ENCODE data around the gene SLAMF6. TPM values are rescaled to one million over a fixed set of nuclear protein-coding genes. Genes with fewer than 3 reads are reported as not detected.
A peak's percentile ranks its signal among the peaks of the same experiment; 100 is the strongest.
"Not testable (repeated sequence)": the region's sequence is repeated elsewhere in the genome, so short reads cannot be mapped to it uniquely, and the experiment has no call there.

SLAMF6 gene
- polyA plus RNA-seq, 4 donors = 0.10 to 0.17 (median 0.13) TPM; not detected in 1

DNA sequence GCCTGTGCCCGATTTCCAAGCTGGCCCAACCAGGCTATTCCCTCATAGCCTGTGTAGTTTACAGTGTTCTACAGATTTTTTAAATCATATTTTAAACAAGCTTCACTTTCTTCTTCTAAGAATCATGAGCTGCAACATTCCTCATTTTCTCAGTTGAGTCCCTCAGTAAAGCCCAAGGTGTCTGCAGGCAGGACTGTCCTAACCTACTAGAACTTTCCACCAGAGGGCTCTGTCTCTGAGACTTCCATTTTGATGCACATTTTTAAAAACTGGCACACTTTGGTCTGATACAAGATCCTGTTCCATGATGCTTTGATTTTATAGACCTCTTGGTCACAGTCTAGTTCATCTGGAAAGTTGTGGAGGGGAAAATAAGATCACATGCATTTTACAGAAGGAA lies 21.6 kb upstream of the SLAMF6 start:
- no peak for DNase-seq (ENCODE audit: low read depth in 4 of 4, low spot score in 2 of 4)

DNA sequence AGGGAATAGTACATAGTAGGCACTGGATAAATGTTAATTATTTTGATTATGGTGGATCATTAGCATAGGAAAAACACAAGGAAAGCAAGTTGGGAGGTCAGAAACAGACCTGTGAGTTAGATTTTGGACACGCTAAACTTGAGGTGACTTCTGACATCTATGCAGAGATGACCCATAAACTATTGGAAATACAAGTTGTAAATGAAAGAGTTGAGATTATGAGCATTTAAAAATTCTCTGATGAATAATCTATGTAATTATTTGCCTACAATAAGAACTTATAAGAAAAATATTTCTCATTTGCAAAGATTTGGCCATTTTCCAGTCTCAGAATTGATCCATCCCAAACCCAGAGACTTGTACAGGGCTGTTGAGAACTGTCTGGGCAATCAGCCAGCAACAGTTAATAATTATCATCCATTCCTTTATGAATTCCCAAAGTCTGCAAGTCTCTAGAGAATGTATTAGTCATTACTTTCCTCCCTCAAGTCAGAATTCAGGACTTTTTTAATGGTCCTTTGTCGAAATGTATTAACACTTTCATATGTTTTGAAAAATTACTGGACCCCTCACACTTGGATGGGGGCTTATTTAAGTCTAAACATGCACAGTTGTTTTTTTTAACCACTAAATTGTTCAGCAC lies 19.4 kb upstream of the SLAMF6 start:
- peak in 2 of 4 donors; percentile 3 to 24 for DNase-seq (ENCODE audit: low read depth in 4 of 4, low spot score in 2 of 4)

DNA sequence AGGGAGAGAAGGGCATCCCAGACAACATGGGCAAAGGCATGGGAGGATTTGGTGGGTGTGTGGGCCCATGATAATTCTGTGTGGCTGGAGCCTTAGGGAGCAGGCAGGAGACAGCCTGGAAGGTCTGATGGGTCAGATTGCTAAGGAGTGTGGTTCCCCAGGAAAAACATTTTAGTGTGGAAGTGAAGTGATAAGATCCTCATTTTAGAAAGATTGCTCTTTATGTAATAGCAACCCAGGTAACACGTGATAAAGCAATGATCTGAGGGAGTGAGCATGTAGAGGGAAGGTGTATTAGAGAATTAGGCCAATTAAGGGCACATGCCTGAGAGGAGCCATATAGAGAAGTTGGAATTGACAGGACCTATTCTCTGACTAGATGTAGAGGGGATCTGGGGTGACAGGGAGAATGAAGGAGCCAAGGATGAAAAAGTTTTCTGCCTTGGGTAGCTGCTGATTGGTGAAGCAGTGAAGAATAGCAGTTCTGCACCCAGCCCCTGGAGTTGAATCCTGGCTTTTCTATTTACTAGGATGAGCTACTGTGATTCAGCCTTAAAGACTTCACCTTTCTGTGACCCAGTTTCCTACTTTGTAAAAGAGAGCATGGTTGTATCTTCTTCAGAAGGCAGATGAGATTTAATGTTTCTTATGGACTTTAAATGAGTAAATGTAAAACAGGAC lies 18.7 kb upstream of the SLAMF6 start:
- no peak for DNase-seq (ENCODE audit: low read depth in 4 of 4, low spot score in 2 of 4)

DNA sequence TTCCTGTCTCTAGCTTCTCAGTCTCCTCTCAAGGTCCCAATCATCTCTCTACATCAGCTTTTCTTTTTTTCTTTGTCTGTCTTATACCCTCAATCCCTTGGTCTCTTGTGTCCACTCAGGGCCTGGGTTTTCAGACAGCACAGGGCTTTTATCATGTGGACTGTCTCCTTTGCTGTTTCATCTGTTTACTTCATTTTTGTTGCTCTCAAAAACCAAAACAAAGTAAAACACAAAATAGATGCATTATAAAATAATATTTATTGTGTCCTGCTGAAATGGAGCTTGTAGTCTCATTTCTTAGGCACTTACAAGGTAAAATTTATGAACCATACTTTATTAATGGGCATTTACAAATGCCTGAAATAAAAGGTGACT lies 17.8 kb upstream of the SLAMF6 start:
- DNase-seq (ENCODE audit: low read depth in 4 of 4, low spot score in 2 of 4) = no peak

DNA sequence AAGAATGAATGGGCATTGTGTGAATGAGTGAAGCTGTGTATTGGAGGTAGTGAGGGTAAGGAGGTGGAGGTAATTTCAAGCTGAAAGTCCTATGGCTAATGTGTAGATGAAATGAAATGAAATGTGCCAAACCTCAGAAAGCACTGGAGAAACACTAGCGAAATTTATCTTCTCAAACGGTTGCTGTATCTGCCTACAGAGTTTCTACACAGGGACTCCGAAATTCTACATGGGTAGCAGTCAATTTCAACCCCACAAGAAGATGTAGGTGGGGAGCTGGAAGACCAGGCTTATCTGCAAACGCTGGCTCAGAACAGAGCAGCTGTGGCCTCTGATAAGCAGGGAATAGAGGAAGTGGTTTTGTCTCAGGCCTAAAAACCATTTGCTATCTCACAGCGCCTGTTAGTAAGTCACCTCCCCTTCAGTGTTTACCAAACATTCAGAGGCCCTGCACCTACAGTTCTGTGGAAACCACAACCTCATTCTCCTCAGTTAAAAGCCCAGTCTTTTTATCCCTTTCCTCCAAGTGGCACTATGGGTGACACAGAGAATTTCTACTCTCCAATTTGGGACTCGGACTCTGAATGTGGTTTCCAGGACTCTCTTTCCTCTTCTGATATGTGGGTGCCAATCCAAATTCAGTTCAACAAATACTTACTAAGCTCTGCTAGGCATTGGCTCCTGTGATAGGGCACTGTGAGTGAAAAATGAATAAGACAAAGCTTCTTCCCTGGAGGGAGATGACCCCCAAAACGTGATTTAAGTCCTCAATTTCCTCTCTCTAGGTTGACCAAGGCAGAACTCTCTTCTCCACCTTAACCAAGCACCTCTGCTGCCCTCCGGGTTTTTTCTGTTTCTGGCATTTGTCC lies 17.2 kb upstream of the SLAMF6 start:
- DNase-seq (ENCODE audit: low read depth in 4 of 4, low spot score in 2 of 4) = no peak

DNA sequence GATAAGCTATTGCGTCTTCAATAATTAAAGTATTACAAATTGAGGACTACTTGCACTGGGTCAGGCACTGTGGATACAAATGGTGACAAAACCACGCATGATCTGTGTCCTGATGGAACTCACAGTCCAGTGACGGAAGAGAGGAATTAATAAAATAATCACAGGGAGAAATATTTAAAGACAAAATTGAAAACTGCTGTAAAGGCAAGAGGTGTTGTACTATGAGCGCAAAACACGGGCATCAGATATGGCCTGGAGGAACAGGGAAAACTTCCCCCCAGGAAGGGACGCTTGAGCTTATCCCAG lies 16.6 kb upstream of the SLAMF6 start:
- DNase-seq (ENCODE audit: low read depth in 4 of 4, low spot score in 2 of 4) = no peak

DNA sequence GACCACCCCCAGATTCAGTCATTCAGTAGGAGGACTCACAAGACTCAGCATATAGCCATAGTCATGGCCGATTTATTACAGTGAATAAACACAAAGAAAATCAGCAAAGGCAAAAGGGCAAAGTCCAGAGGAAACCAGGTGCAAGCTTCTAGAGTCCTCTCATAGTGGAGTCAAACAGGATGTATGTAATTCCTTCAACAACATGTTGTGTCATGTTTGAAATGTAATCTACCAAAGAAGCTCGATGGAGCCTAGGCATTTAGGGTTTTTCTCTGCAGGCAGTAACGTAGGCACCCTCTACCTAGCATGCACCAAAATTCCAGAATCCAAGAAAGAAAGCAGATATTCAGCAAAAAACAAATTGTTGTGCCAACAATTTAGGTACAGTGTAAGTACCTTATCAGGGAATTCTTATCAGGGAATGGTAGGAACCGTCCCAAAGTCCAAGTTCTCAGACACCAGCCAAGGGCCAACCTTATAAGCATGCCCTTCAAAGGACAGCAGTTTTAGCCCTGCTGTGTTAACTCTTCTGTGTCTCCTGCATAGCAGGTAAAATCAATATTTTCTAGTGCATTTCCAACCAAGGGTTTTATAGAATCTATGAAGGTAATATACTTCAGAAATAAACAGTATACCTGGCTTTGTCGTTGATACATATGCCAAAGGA lies 16.1 kb upstream of the SLAMF6 start:
- DNase-seq (ENCODE audit: low read depth in 4 of 4, low spot score in 2 of 4) = no peak

DNA sequence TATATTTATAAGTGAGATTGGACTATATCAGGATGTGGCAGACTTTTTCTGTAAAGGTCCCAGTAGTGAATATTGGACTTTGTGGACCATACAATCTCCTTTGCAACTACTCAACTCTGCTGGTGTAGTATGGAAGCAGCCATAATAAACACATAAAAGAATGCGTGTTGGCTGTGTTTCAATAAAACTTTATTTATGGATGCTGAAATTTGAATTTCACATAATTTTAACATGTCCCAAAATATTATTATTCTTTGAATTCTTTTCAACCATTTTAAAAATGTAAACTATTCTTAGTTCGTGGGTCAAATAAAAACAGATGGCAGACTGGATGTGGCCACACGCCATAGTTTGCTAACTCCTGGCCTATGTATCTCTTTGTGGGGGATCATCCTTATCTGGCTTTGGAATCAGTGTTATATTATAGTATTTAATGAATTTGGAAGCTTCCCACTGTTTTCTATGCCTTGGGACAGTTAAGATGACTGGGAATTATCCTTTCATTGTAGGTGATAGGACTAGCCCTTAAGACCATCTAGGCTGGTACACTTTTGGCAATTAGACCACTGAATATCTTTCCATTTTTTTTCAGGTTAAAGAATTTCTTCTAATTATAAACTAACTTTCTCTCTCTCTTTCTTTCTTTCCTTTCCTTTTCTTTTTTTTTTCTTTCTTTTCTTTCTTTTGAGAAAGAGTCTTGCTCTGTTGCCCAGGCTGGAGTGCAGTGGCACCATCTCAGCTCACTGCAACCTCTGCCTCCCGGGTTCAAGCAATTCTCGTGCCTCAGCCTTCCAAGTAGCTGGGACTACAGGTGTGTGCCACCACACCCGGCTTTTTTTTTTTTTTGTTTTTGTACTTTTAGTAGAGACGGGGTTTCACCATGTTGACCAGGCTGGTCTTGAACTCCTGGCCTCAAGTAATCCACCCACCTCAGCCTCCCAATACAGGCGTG lies 14.9 kb upstream of the SLAMF6 start:
- no peak for DNase-seq (ENCODE audit: low read depth in 4 of 4, low spot score in 2 of 4)

DNA sequence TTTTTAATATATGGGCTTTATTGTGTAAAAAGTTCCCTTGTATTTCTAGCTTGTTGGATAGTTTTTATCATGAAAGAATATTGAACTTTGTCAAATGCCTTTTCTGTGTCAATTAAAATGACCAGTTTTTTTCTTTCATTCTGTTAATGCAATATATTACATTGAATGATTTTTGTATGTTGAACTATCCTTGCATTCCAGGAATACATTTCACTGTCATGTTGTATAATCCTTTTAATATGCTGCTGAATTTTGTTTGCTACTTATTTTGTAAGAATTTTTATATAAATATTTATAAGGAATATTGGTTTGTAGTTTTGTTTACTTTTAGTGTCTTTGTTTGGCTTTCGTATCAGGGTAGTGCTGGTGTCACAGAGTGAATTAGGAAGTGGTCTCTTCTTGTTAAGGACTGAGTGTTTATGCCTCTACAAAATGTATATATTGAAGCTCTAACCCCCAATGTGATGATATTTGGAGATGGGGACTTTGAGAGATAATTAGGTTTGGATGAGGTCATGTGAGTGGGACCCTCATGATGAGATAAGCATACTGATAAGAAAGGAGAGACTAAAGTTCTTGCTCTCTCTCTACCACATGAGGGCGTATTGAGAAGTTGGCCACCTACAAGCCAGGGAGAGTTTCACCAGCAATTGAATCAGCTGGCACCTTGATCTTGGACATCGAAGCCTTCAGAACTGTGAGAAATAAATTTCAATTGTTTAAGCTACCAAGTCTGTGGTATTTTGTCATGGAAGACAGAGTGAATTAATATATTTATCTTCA lies 12.0 kb upstream of the SLAMF6 start:
- no peak for DNase-seq (ENCODE audit: low read depth in 4 of 4, low spot score in 2 of 4)

DNA sequence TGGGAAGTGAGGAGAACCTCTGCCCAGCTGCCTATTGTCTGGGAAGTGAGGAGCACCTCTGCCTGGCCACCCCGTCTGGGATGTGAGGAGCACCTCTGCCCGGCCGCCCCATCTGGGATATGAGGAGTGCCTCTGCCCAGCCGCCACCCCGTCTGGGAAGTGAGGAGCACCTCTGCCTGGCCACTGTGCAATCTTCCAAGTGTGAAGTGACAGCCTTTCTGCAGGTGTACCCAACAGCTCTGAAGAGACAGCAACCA lies 9.4 kb upstream of the SLAMF6 start:
- DNase-seq (ENCODE audit: low read depth in 4 of 4, low spot score in 2 of 4) = not testable (repeated sequence)

DNA sequence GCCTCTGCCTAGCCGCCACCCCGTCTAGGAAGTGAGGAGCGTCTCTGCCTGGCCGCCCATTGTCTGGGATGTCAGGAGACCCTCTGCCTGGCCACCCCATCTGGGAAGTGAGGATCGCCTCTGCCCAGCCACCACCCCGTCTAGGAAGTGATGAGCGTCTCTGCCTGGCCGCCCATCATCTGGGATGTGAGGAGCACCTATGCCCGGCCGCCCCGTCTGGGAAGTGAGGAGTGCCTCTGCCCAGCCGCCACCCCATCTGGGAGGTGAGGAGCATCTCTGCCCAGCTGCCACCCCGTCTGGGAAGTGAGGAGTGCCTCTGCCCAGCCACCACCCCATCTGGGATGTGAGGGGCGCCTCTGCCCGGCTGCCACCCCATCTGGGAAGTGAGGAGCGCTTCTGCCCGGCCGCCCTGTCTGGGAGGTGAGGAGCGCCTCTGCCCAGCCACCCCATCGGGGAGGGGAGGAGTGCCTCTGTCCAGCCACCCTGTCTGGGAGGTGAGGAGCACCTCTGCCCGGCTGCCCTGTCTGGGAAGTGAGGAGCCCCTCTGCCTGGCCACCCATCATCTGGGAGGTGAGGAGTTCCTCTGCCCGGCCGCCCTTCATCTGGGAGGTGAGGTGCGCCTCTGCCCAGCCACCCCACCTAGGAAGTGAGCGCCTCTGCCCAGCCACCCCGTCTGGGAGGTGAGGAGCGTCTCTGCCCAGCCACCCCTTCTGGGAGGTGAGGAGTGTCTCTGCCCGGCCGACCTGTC lies 8.9 kb upstream of the SLAMF6 start:
- not testable (repeated sequence) for DNase-seq (ENCODE audit: low read depth in 4 of 4, low spot score in 2 of 4)

DNA sequence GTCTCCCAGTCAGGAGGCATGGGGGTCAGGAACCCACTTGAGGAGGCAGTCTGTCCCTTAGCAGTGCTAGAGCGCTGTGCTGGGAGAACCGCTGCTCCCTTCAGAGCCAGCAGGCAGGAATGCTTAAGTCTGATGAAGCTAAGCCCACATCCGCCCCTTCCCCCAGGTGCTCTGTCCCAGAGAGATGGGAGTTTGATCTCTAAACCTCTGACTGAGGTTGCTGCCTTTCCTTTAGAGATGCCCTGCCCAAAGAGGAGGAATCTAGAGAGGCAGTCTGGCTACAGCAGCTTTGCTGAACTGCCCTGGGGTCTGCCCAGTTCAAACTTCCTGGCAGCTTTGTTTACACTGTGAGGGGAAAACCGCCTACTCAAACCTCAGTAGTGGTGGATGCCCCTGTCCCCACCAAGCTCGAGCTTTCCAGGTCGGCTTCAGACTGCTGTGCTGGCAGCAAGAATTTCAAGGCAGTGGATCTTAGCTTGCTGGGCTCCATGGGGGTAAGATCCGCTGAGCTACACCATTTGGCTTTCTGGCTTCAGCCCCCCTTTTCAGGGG lies 6.4 kb upstream of the SLAMF6 start:
- not testable (repeated sequence) for DNase-seq (ENCODE audit: low read depth in 4 of 4, low spot score in 2 of 4)

DNA sequence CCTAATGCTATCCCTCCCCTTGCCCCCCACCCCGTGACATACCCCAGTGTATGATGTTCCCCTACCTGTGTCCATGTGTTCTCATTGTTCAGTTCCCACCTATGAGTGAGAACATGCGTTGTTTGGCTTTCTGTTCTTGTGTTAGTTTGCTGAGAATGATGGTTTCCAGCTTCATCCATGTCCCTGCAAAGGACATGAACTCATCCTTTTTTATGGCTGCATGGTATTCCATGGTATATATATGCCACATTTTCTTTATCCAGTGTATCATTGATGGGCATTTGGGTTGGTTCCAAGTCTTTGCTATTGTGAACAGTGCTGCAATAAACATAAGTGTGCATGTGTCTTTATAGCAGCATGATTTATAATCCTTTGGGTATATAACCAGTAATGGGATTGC lies 734 bp upstream of the SLAMF6 start:
- DNase-seq (ENCODE audit: low read depth in 4 of 4, low spot score in 2 of 4) = not testable (repeated sequence)

DNA sequence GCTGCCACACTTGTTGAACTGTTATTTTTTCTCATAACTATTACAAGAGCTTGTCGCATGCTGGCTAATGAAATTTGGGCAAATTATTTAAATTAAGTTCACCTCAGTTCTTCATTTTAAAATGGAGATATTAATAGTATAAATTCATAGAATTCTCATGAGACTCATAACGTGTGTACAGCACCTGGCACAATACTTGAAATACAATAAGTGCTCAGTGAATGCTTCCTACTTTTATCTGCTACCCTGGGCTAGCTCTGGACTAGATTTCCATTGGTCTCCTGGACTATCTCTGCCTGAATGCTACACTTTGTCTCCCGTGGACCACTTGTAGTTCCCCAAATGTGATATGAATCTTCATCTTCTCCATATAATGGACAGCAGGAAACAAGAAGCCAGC lies 919 bp downstream of the SLAMF6 start:
- DNase-seq (ENCODE audit: low read depth in 4 of 4, low spot score in 2 of 4) = no peak

DNA sequence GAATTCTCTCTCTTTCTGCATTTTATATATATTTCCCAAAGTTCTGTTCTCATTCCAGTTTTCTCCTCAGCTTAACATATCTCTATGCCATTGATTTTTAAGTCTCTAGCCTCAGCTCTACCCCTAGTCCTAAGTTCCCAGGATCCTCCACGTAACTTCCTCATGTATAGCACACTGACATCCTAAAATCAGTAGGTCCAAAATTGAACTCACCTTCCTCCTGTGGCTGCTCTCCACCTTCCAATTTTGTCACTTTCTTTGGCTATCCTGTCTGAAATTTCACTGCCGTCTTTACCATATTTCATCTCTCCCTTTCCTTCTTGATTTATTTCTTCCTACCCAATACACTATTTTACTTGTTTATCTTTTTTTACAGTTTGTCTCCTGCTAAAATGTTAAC lies 1.5 kb downstream of the SLAMF6 start:
- DNase-seq (ENCODE audit: low read depth in 4 of 4, low spot score in 2 of 4) = no peak

DNA sequence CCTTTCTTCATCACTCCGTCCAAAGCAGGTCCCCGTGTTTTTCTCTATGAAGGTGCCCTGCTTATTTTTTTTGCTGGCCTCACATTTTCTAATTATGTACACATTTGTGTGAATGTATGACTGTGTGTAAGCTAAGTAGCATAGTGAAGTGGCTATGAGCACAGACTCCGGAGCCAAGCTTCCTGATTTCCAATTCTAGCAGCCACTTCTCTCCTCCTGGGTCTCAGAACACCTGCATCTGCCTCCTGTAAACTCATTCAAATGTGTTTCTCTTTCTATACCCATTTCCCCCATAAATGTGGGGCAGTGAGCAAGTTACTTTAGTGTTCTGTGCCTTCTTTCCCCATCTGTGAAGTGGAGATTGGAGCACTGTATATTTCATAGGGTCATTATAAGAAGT lies 2.1 kb downstream of the SLAMF6 start:
- DNase-seq (ENCODE audit: low read depth in 4 of 4, low spot score in 2 of 4) = no peak

DNA sequence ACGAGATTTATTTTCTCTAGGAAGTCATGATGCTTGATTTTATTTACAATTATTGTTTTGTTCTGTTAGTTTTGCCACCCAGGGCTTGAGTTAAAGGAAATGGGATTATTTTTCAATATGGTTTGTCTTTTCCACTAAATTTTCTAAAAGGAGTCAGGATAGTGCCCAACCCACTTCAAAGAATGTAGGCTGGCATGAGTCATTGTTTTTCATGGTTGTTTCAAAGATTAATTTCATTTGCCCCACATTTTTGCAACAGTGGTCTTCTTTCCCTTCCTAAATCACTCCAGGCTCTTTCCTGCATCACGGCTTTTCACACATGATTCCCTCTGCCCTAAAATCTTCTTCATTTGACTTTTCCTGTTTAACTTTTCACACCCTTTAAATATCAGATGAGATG lies 2.5 kb downstream of the SLAMF6 start:
- no peak for DNase-seq (ENCODE audit: low read depth in 4 of 4, low spot score in 2 of 4)

DNA sequence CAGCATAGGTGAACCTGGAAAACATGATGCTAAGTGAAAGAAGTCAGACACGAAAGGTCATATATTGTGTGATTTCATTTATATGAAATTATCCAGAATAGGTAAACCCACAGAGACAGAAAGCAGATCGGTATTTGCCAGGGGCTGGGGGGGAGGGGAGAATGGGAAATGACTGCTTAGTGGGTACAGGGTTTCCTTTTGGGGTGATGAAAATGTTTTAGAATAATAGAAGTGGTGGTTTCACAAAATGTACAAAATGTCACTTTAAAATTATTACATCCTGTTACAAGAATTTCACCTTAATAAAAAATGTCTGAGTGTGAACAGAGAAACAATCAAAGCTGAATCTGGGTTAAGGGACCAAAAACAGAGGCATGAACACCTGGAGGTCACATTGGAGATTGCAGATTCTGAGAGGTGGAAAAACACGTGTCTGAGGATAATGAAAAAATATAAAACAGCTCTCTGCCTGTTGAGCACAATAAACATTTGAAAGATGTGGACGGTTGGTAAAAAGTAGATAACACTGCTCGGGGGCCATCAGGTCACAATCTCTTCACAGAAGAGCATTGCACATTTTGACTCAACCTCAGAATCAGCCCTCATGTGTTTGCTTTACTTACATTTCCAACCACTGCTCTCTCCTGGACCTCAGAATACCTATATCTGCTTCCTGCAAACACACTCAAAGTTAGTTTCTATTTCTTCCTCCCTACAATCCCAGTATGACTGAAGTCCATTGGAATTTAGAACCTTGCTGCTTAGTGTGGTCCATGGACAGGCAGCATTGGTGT lies 3.2 kb downstream of the SLAMF6 start:
- no peak for DNase-seq (ENCODE audit: low read depth in 4 of 4, low spot score in 2 of 4)

Data from left renal cortex interstitium (tissue), 4 donors.